DOHH2 (cell line): ENCODE data around the gene ZMYND8.

Experiments
- H3F3A ChIP-seq: fragments of 200-600 bp; sonication (generic), shearing (Covaris generic); 2 replicates; pipeline ENCODE4 v1.6.0; 2016; ENCODE audit warnings: antibody characterized with exemption, mild to moderate bottlenecking; ENCODE audit not compliant: control insufficient read depth, insufficient read depth
- H3K27ac ChIP-seq: fragments of 200-600 bp; sonication (generic); 2 replicates; pipeline ENCODE4 v1.5.1; 2014; ENCODE audit warnings: low read depth, mild to moderate bottlenecking, low read length, moderate library complexity
- H3K27me3 ChIP-seq: fragments of 200-600 bp; sonication (generic); 2 replicates; pipeline ENCODE4 v1.6.1; 2014; ENCODE audit warnings: mild to moderate bottlenecking, low read length, mixed read lengths; ENCODE audit not compliant: control insufficient read depth
- H3K36me3 ChIP-seq: fragments of 200-600 bp; sonication (generic); 2 replicates; pipeline ENCODE4 v1.6.1; 2014; ENCODE audit warnings: mild to moderate bottlenecking, low read length, moderate library complexity, mixed read lengths; ENCODE audit not compliant: control insufficient read depth
- H3K4me1 ChIP-seq: fragments of 200-600 bp; sonication (generic); 2 replicates; pipeline ENCODE4 v1.6.1; 2014; ENCODE audit warnings: mild to moderate bottlenecking, low read length, mixed read lengths; ENCODE audit not compliant: control insufficient read depth
- H3K4me2 ChIP-seq: fragments of 200-600 bp; sonication (generic); 2 replicates; pipeline ENCODE4 v1.6.0; 2014; ENCODE audit warnings: mild to moderate bottlenecking, low read length, moderate library complexity
- H3K4me3 ChIP-seq: fragments of 200-600 bp; sonication (generic); 2 replicates; pipeline ENCODE4 v1.5.1; 2014; ENCODE audit warnings: mild to moderate bottlenecking, low read length, mixed read lengths
- H3K79me2 ChIP-seq: fragments of 200-600 bp; sonication (generic); 2 replicates; pipeline ENCODE4 v1.6.1; 2014; ENCODE audit warnings: mild to moderate bottlenecking, low read length, mixed read lengths; ENCODE audit not compliant: control insufficient read depth
- H3K9me2 ChIP-seq: fragments of 200-600 bp; sonication (generic); replicated peaks from 2 replicates; pipeline ENCODE4 v1.6.1; 2014; ENCODE audit warnings: mild to moderate bottlenecking, low read length, mixed read lengths; ENCODE audit not compliant: control insufficient read depth
- H3K9me3 ChIP-seq: fragments of 200-600 bp; sonication (generic); 2 replicates; pipeline ENCODE4 v1.6.1; 2014; ENCODE audit warnings: antibody characterized with exemption, low read length, mixed read lengths; ENCODE audit not compliant: control insufficient read depth, insufficient read depth
- H4K20me1 ChIP-seq: fragments of 200-600 bp; sonication (generic); 2 replicates; pipeline ENCODE4 v1.6.0; 2014; ENCODE audit warnings: low read depth, mild to moderate bottlenecking, antibody characterized with exemption, low read length, moderate library complexity; ENCODE audit not compliant: control insufficient read depth, insufficient read depth
- EZH2phosphoT487 ChIP-seq: fragments of 200-600 bp; sonication (generic); IDR thresholded peaks from 2 replicates; pipeline ENCODE4 v1.6.1; 2017; ENCODE audit warnings: borderline replicate concordance, mild to moderate bottlenecking, antibody characterized with exemption, low read length, moderate library complexity, mixed read lengths
- TF ChIP-seq, protein P1 (sequence below): fragments of 200-600 bp; sonication (generic); IDR thresholded peaks from one replicate; pipeline ENCODE4 v1.5.1; 2014; ENCODE audit warnings: antibody characterized with exemption, mild to moderate bottlenecking, low read depth, low read length; ENCODE audit not compliant: poor library complexity, severe bottlenecking

The ZMYND8 gene

DNA sequence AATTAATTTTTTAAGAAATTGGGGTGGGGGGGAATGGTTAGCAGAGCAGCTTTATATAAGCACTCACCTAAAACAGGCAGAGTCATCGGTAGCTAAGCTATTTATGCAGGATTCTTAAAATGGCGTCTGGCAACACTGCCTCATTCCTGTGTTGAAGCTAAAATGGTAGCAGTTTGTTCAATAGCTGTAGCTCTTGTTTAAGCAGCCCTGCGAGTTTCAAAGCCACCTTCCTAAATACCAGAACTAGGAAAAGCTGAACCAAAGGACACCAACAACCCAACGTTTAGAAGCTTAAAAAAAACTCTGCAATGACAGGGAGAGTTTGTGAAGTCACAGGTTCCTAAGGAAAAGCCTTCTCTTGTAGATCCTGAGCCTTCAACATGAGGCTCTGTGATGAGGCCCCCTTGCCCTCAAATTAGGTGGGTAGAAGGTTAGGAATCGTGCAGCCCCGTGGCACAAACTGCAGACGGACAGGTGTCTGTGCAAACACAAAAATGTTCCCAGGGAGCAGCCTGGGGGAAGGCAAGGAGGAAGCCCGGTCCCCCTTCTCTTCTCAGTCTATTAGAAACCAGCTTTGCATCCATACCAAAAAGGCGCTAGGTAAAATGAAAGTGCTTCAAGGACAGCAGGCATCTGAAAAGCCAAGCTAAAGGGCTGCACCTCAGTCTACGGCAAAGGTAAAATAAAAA lies 4.7 kb downstream of the ZMYND8 start:
- Histone ChIP-seq H3K4me2 (peak overlapping the region; percentile 92), H3K27ac (peak overlapping the region; percentile 93), H3K79me2 (peaks cover 99% of the 10 kb centered on the region), H3F3A (peaks cover 22% of the 10 kb centered on the region), H3K4me3 (peak overlapping the region; percentile 89), H3K27me3 (no peaks in the 10 kb centered on the region), H3K9me2 (no peaks in the 10 kb centered on the region), H3K9me3 (no peaks in the 10 kb centered on the region), H3K4me1 (peaks cover 81% of the 10 kb centered on the region), H4K20me1 (peaks cover 11% of the 10 kb centered on the region), H3K36me3 (peaks cover 85% of the 10 kb centered on the region)
- no peak for TF ChIP-seq EZH2phosphoT487

DNA sequence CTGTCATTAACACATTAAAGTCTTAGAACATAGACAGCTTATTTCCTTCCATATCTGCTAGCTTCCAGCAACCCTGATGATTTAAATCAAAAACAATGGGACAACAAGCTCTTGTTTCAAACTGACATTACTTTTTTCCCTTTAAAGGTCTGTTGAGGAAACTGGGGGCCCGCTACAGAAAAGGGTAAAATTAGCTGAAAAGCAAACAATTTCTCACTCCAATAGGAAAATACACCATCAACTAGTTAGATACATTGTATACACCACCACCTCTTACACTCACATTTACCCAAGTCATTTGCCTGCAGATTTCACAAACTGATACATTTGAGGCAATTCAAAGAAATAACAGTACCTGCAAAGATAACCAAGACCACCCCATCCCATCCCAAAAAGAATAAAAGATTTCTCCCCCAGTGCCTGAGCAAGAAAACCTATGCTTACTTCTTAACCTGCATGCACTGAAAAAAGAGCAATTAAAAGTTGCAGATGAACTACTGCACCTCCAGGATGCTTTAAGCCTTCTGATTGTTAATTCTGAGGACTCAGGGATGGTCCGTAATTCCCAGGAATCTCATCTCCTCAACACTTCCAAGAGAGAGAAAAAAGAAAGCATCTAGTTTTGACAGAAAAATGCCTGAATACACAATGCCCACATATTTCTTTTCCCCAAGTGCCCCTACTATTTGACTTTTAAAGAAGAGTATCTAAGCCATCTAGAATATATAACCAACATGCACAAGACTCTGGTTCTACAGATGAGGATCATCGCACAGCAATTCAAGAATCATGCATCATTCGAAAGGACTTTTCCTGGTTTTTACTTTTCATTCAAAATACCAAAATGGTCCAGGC lies 5.6 kb downstream of the ZMYND8 start:
- Histone ChIP-seq H3F3A (peaks cover 22% of the 10 kb centered on the region), H3K27me3 (no peaks in the 10 kb centered on the region), H3K4me2 (peak overlapping the region; percentile 92), H3K79me2 (peaks cover 100% of the 10 kb centered on the region), H3K9me2 (no peaks in the 10 kb centered on the region), H3K4me1 (peaks cover 77% of the 10 kb centered on the region), H3K27ac (peak overlapping the region; percentile 93), H3K9me3 (no peaks in the 10 kb centered on the region), H3K36me3 (peaks cover 94% of the 10 kb centered on the region), H3K4me3 (peak overlapping the region; percentile 89), H4K20me1 (peaks cover 11% of the 10 kb centered on the region)
- TF ChIP-seq, protein P1, sequence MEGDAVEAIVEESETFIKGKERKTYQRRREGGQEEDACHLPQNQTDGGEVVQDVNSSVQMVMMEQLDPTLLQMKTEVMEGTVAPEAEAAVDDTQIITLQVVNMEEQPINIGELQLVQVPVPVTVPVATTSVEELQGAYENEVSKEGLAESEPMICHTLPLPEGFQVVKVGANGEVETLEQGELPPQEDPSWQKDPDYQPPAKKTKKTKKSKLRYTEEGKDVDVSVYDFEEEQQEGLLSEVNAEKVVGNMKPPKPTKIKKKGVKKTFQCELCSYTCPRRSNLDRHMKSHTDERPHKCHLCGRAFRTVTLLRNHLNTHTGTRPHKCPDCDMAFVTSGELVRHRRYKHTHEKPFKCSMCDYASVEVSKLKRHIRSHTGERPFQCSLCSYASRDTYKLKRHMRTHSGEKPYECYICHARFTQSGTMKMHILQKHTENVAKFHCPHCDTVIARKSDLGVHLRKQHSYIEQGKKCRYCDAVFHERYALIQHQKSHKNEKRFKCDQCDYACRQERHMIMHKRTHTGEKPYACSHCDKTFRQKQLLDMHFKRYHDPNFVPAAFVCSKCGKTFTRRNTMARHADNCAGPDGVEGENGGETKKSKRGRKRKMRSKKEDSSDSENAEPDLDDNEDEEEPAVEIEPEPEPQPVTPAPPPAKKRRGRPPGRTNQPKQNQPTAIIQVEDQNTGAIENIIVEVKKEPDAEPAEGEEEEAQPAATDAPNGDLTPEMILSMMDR, result no peak
- TF ChIP-seq EZH2phosphoT487, result no peak

DNA sequence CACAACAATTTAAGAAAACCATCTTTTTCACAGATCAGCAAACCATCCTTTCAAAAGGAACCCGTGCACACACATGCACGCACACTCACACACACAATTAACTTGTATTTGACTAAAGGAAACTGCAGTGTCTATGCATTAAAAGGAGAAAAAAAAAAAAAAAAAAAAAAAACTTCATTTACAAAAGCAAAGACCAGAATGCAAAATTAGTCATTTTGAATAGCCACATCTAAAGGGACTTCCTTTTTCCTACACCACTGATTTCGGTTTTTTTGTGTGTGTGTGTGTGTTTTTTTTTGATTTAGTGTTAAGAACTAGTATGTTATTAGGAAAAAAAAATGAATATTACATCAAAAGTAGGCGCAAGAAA lies 6.3 kb downstream of the ZMYND8 start:
- peaks cover 76% of the 10 kb centered on the region for H3K4me1 ChIP-seq
- peaks cover 100% of the 10 kb centered on the region for H3K79me2 ChIP-seq
- H3K4me3 ChIP-seq, result peak overlapping the region; percentile 89
- peak overlapping the region; percentile 92 for H3K4me2 ChIP-seq
- peaks cover 90% of the 10 kb centered on the region for H3K36me3 ChIP-seq
- H3K27ac ChIP-seq, result peak overlapping the region; percentile 93
- H3F3A ChIP-seq, result peaks cover 20% of the 10 kb centered on the region
- peaks cover 11% of the 10 kb centered on the region for H4K20me1 ChIP-seq
- no peaks in the 10 kb centered on the region for H3K9me3 ChIP-seq
- no peaks in the 10 kb centered on the region for H3K27me3 ChIP-seq
- no peaks in the 10 kb centered on the region for H3K9me2 ChIP-seq
- TF ChIP-seq EZH2phosphoT487, result no peak
- TF ChIP-seq, protein P1, result no peak
